GM21390 (cell line): ENCODE measurements around the gene NEU1.
"Not testable (repeated sequence)": the region's sequence is repeated elsewhere in the genome, so short reads cannot be mapped to it uniquely, and the experiment has no call there.

Source experiments
- ATAC-seq: cut with Tn5 transposase; IDR thresholded peaks from one replicate; pipeline ENCODE4 v1.9.1; 2021; ENCODE audit not compliant: unreplicated experiment

The NEU1 gene

GRCh38 chr6:31844507-31844906 is 18.1 kb downstream of the NEU1 start:
- ATAC-seq, result no peak

GRCh38 chr6:31842053-31842452 is 20.6 kb downstream of the NEU1 start:
- no peak for ATAC-seq

- not testable (repeated sequence) for ATAC-seq
Measured at GRCh38 chr6:31839779-31840126, 22.9 kb downstream of the NEU1 start.

- ATAC-seq, result no peak
Measured at GRCh38 chr6:31838968-31839367, 23.7 kb downstream of the NEU1 start.

GRCh38 chr6:31838114-31838553 is 24.5 kb downstream of the NEU1 start:
- ATAC-seq, result not testable (repeated sequence)

- no peak for ATAC-seq
Measured at GRCh38 chr6:31837369-31838113, 25.1 kb downstream of the NEU1 start.

- no peak for ATAC-seq
Measured at GRCh38 chr6:31836474-31837368, 25.9 kb downstream of the NEU1 start.

- no peak for ATAC-seq
Measured at GRCh38 chr6:31836047-31836473, 26.6 kb downstream of the NEU1 start.

- peak; percentile 43 for ATAC-seq
Measured at GRCh38 chr6:31834367-31835250, 28.0 kb downstream of the NEU1 start.

- ATAC-seq, result no peak
Measured at GRCh38 chr6:31831350-31832215, 31.0 kb downstream of the NEU1 start.

- ATAC-seq, result no peak
Measured at GRCh38 chr6:31830886-31831335, 31.7 kb downstream of the NEU1 start.

GRCh38 chr6:31829633-31830283 is 32.9 kb downstream of the NEU1 start:
- no peak for ATAC-seq

GRCh38 chr6:31827286-31828079 is 35.1 kb downstream of the NEU1 start, which contains the start of gene HSPA1B:
Gene HSPA1B, plus strand, starts transcription at chr6:31827738. Its CDS starts 213 bp downstream, at chr6:31827951.
- peak; percentile 62 for ATAC-seq

GRCh38 chr6:31826793-31827285 is 35.8 kb downstream of the NEU1 start:
- ATAC-seq, result peak; percentile 9

GRCh38 chr6:31825553-31825952 is 37.1 kb downstream of the NEU1 start:
- ATAC-seq, result no peak

GRCh38 chr6:31823592-31824196 is 38.9 kb downstream of the NEU1 start:
- not testable (repeated sequence) for ATAC-seq

- ATAC-seq, result no peak
Measured at GRCh38 chr6:31822036-31822821, 40.4 kb downstream of the NEU1 start.
